Measurements from ENCODE around the gene PLA2G12A.

The PLA2G12A gene

DNA sequence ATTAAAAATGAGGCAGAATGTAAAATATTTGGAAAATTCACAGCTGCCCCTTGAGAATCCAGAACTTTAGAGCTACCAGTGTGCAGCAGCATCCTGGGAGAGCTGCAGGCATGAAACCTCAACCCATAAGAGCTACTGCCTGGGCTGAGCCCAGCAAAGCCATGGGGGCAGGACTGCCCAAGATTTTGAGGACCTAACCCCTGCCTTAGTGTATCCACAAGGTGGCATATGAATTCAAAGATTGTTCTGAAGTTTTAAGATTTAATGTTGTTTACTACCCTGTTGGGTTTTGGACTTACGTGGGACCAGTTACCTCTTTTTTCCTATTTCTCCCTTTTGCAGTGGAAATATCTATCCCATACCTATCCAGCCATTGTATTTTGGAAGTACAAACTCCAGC lies 53.0 kb downstream of the PLA2G12A start:
- DNase-seq = no peak

DNA sequence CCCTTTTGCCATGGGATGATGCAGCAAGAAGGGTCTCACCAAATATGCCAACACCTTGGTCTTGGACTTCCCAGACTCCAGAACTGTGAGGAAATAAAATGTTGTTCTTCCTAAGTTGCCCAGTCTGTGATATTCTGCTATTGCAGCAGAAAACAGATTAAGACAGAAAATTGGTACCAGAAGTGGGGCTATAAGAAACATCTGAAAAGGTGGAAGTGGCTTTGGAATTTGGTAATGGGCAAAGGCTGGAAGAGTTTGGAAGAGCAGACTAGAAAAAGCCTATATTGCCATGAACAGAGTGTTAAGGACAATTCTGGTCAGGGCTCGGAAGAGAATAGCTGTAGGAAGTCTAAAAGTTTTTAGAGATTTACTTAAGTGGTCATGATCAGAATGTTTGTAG lies 54.0 kb downstream of the PLA2G12A start:
- DNase-seq = no peak

DNA sequence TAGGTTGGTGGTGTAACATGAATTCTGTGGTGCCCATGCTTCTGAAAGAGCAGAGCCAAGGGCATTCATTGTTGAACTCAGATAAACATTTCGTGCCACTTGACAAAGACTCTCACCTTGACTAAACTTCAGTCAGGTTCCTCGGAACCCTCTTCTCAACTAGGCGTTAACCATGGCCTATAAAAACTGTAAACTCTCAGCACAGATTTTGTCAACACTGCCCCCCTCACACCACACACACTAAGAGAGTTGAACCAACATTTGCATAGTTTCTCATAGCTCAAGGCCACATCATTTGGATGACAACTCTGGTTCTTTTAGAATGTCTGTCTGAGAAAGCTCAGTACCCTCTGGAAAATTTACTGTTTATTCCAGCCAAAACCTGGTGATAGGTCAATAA lies 54.7 kb downstream of the PLA2G12A start:
- DNase-seq = no peak

DNA sequence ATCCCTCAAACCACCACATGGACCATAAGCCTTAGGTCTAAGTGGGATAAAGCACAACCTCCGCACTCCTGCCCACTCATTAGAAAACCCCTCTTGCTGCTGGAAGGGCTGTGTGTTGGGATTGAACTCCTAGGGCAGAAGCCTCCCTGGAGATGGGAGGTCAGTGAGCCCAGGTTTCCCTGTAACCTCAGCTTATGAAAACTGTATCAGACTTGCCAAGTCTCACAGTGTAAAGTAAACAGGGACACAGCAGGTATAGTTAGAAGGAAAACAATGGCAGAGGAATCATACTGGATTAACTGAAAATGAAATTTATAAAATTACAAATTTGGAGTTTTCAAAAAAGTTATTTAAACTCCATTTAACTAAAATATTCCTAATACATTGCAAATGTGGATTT lies 56.6 kb downstream of the PLA2G12A start:
- no peak for DNase-seq

DNA sequence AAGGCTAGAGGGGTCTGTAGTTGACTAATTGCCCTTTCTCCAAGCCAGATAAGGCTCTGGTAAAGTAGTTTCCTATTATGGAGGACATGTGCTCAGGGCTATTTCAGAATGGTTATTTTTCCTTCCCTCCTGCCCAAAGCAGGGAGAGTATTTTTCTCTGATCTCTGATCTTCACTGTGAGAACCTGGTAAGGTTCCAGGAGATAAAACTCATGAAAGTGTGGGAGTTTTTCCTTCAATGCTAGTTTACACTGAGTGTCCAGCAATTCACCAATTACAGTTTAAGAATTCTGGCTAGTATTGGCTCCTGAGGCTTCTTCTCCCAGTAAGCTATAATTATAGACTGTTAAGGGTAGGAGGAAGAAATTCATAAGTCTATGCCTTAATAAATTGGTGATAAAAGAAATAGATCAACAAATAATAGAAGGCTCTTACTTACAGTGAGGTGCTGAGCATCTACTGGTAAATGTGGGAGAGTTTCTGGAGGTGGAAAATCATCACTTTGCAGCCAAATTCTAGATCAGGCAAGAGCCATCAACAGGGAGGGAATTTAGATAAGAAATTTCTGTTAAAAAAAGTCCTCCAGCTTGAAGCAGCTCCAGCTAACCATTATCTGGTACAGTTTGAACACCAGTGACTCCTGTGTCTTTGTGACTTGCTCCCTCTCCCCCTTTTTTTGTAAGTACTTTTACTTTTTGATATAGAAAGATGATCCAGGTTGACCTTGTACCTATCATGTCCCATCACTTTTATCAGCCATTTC lies 57.5 kb downstream of the PLA2G12A start:
- no peak for DNase-seq

DNA sequence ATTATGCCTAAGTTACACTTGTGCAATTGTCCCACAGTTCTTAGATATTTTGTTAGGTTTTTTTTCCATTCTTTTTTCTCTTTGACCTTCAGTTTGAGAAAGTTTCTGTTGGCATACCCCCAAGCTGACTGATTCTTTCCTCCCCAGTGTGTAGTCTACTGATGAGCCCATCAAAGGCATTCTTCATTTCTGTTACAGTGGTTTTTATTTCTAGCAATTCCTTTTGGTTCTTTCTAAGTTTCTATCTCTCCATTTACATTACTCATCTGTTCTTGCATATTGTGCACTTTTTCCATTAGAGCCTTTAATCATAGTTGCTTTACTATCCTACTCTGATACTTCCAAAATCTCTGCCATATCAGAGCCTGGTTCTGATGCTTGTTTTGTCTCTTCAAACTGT lies 58.5 kb downstream of the PLA2G12A start:
- no peak for DNase-seq

DNA sequence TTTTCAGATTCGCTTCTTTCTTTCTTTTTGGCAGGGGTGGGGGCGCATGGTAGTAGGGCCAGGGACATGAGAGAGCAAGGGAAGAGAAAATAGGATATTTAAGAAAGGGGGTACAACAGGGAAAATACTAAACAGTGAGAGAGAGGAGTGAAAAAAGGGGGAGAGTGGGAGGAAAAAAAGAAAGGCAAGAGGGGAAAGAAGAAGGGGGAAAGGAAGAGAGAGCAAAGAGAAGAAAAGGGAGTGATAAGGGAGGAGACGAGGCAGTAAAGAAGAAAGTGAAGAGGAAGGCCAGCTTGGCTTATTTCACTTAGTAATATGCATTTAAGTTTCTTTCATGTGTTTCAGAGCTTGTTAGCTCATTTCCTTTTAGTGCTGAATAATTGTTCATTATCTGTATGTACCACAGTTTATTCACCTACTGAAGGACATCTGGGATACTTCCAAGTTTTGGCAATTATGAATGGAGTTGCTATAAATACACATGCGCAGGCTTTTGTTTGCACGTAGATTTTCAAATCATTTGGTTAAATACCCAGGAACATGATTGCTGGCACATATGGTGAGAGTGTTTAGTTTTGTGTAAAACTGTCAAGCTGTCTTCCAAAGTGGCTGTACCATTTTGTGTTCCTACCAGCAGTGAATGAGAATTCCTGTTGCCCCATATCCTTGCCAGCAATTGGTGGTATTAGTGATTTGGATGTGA lies 63.9 kb downstream of the PLA2G12A start:
- no peak for DNase-seq

DNA sequence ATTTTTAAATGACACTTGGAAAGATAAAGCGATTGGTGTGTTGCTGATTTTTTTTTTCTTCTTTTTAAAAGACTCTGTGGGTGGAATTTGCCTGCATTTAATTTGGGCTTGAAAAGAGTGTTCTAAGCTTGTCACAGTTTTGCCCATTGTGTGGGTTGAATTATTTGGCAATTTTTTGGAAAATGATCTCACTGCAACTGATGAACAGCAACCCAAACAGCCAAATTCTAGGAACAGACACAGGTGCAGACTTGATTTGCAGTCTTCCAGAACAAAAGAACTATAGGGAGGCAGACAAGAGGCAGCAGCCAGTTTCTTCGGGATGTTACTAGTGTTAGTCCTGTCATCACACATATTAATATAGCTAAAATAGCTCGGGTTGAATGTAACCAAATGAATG lies 67.1 kb downstream of the PLA2G12A start:
- DNase-seq = no peak

DNA sequence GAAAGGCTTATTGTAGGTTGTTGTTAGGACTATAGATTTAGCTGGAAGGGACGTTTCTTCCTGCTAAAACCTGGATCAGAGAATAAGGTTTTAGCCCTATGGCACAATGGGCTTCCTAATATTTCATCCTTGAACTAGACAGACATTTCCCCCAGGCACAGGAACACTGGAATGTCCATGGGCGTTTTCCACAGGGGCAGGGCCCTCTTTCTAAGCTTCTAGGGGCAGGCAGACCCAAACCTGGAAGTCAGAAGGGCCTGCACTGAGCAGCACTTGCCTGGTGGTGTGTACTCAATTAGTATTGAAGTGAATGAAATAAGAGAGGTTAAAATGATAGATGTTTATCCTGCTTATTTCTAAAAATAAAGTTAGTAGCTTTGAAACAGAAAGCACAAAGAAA lies 67.8 kb downstream of the PLA2G12A start:
- DNase-seq = no peak
